ENCODE data around the gene C9orf43.

C9orf43 gene

GRCh38 chr9:113386571-113387393 is 23.8 kb upstream of the C9orf43 start:
- Histone ChIP-seq H3K4me1 (ENCODE audit: control insufficient read depth, insufficient read depth, low read length) (no peaks in the 10 kb centered on the region), H3K9me3 (ENCODE audit: control insufficient read depth, insufficient read depth, low read depth, low read length) (no peaks in the 10 kb centered on the region), H3K36me3 (ENCODE audit: control insufficient read depth, insufficient read depth, low read length) (peaks cover 43% of the 10 kb centered on the region), H3K27ac (ENCODE audit: low read depth, low read length) (no peak overlapping the region), H3K27me3 (ENCODE audit: control insufficient read depth, insufficient read depth, low read length) (no peaks in the 10 kb centered on the region), H3K4me3 (ENCODE audit: low read depth, low read length) (no peak overlapping the region), H3K9ac (ENCODE audit: low read length) (no peak overlapping the region)

GRCh38 chr9:113387560-113388230 is 22.9 kb upstream of the C9orf43 start:
- Histone ChIP-seq H3K27ac (ENCODE audit: low read depth, low read length) (no peak overlapping the region), H3K4me1 (ENCODE audit: control insufficient read depth, insufficient read depth, low read length) (no peaks in the 10 kb centered on the region), H3K9ac (ENCODE audit: low read length) (no peak overlapping the region), H3K4me3 (ENCODE audit: low read depth, low read length) (no peak overlapping the region), H3K27me3 (ENCODE audit: control insufficient read depth, insufficient read depth, low read length) (no peaks in the 10 kb centered on the region), H3K9me3 (ENCODE audit: control insufficient read depth, insufficient read depth, low read depth, low read length) (no peaks in the 10 kb centered on the region), H3K36me3 (ENCODE audit: control insufficient read depth, insufficient read depth, low read length) (peaks cover 50% of the 10 kb centered on the region)

GRCh38 chr9:113388833-113389232 is 21.7 kb upstream of the C9orf43 start:
- Histone ChIP-seq H3K9ac (ENCODE audit: low read length) (no peak overlapping the region), H3K9me3 (ENCODE audit: control insufficient read depth, insufficient read depth, low read depth, low read length) (no peaks in the 10 kb centered on the region), H3K4me3 (ENCODE audit: low read depth, low read length) (no peak overlapping the region), H3K4me1 (ENCODE audit: control insufficient read depth, insufficient read depth, low read length) (no peaks in the 10 kb centered on the region), H3K36me3 (ENCODE audit: control insufficient read depth, insufficient read depth, low read length) (peaks cover 54% of the 10 kb centered on the region), H3K27me3 (ENCODE audit: control insufficient read depth, insufficient read depth, low read length) (no peaks in the 10 kb centered on the region), H3K27ac (ENCODE audit: low read depth, low read length) (no peak overlapping the region)

- Histone ChIP-seq H3K27ac (ENCODE audit: low read depth, low read length) (no peak overlapping the region), H3K36me3 (ENCODE audit: control insufficient read depth, insufficient read depth, low read length) (peaks cover 54% of the 10 kb centered on the region), H3K27me3 (ENCODE audit: control insufficient read depth, insufficient read depth, low read length) (no peaks in the 10 kb centered on the region), H3K9me3 (ENCODE audit: control insufficient read depth, insufficient read depth, low read depth, low read length) (no peaks in the 10 kb centered on the region), H3K4me3 (ENCODE audit: low read depth, low read length) (no peak overlapping the region), H3K4me1 (ENCODE audit: control insufficient read depth, insufficient read depth, low read length) (no peaks in the 10 kb centered on the region), H3K9ac (ENCODE audit: low read length) (no peak overlapping the region)
Observed at GRCh38 chr9:113389451-113389850, 21.1 kb upstream of the C9orf43 start.

GRCh38 chr9:113390192-113390960 is 20.2 kb upstream of the C9orf43 start:
- Histone ChIP-seq H3K9ac (ENCODE audit: low read length) (no peak overlapping the region), H3K36me3 (ENCODE audit: control insufficient read depth, insufficient read depth, low read length) (peaks cover 54% of the 10 kb centered on the region), H3K27me3 (ENCODE audit: control insufficient read depth, insufficient read depth, low read length) (no peaks in the 10 kb centered on the region), H3K4me1 (ENCODE audit: control insufficient read depth, insufficient read depth, low read length) (no peaks in the 10 kb centered on the region), H3K9me3 (ENCODE audit: control insufficient read depth, insufficient read depth, low read depth, low read length) (no peaks in the 10 kb centered on the region), H3K27ac (ENCODE audit: low read depth, low read length) (no peak overlapping the region), H3K4me3 (ENCODE audit: low read depth, low read length) (no peak overlapping the region)

- no peak overlapping the region for H3K4me3 ChIP-seq (ENCODE audit: low read depth, low read length)
- no peak overlapping the region for H3K27ac ChIP-seq (ENCODE audit: low read depth, low read length)
- H3K36me3 ChIP-seq (ENCODE audit: control insufficient read depth, insufficient read depth, low read length): peaks cover 54% of the 10 kb centered on the region
- H3K4me1 ChIP-seq (ENCODE audit: control insufficient read depth, insufficient read depth, low read length): no peaks in the 10 kb centered on the region
- no peak overlapping the region for H3K9ac ChIP-seq (ENCODE audit: low read length)
- H3K27me3 ChIP-seq (ENCODE audit: control insufficient read depth, insufficient read depth, low read length): no peaks in the 10 kb centered on the region
- no peaks in the 10 kb centered on the region for H3K9me3 ChIP-seq (ENCODE audit: control insufficient read depth, insufficient read depth, low read depth, low read length)
Observed at GRCh38 chr9:113391917-113392316, 18.6 kb upstream of the C9orf43 start.

- no peaks in the 10 kb centered on the region for H3K9me3 ChIP-seq (ENCODE audit: control insufficient read depth, insufficient read depth, low read depth, low read length)
- peaks cover 43% of the 10 kb centered on the region for H3K36me3 ChIP-seq (ENCODE audit: control insufficient read depth, insufficient read depth, low read length)
- H3K27ac ChIP-seq (ENCODE audit: low read depth, low read length): no peak overlapping the region
- no peaks in the 10 kb centered on the region for H3K4me1 ChIP-seq (ENCODE audit: control insufficient read depth, insufficient read depth, low read length)
- no peak overlapping the region for H3K4me3 ChIP-seq (ENCODE audit: low read depth, low read length)
- H3K27me3 ChIP-seq (ENCODE audit: control insufficient read depth, insufficient read depth, low read length): no peaks in the 10 kb centered on the region
- H3K9ac ChIP-seq (ENCODE audit: low read length): no peak overlapping the region
Observed at GRCh38 chr9:113393281-113393680, 17.3 kb upstream of the C9orf43 start.

- no peak overlapping the region for H3K9ac ChIP-seq (ENCODE audit: low read length)
- H3K27ac ChIP-seq (ENCODE audit: low read depth, low read length): no peak overlapping the region
- H3K4me3 ChIP-seq (ENCODE audit: low read depth, low read length): no peak overlapping the region
- H3K9me3 ChIP-seq (ENCODE audit: control insufficient read depth, insufficient read depth, low read depth, low read length): no peaks in the 10 kb centered on the region
- no peaks in the 10 kb centered on the region for H3K27me3 ChIP-seq (ENCODE audit: control insufficient read depth, insufficient read depth, low read length)
- 0 out of 2 replicates have a peak, but pooled peaks cover 2% of the 10 kb centered on the region for H3K4me1 ChIP-seq (ENCODE audit: control insufficient read depth, insufficient read depth, low read length)
- H3K36me3 ChIP-seq (ENCODE audit: control insufficient read depth, insufficient read depth, low read length): peaks cover 25% of the 10 kb centered on the region
Observed at GRCh38 chr9:113395000-113395861, 15.3 kb upstream of the C9orf43 start.

- no peaks in the 10 kb centered on the region for H3K9me3 ChIP-seq (ENCODE audit: control insufficient read depth, insufficient read depth, low read depth, low read length)
- no peak overlapping the region for H3K9ac ChIP-seq (ENCODE audit: low read length)
- H3K27me3 ChIP-seq (ENCODE audit: control insufficient read depth, insufficient read depth, low read length): no peaks in the 10 kb centered on the region
- no peak overlapping the region for H3K4me3 ChIP-seq (ENCODE audit: low read depth, low read length)
- H3K27ac ChIP-seq (ENCODE audit: low read depth, low read length): no peak overlapping the region
- H3K4me1 ChIP-seq (ENCODE audit: control insufficient read depth, insufficient read depth, low read length): 0 out of 2 replicates have a peak, but pooled peaks cover 9% of the 10 kb centered on the region
- H3K36me3 ChIP-seq (ENCODE audit: control insufficient read depth, insufficient read depth, low read length): peaks cover 8% of the 10 kb centered on the region
Observed at GRCh38 chr9:113397203-113397631, 13.3 kb upstream of the C9orf43 start.

- Histone ChIP-seq H3K27ac (ENCODE audit: low read depth, low read length) (no peak overlapping the region), H3K4me3 (ENCODE audit: low read depth, low read length) (no peak overlapping the region), H3K27me3 (ENCODE audit: control insufficient read depth, insufficient read depth, low read length) (no peaks in the 10 kb centered on the region), H3K9ac (ENCODE audit: low read length) (no peak overlapping the region), H3K9me3 (ENCODE audit: control insufficient read depth, insufficient read depth, low read depth, low read length) (no peaks in the 10 kb centered on the region), H3K4me1 (ENCODE audit: control insufficient read depth, insufficient read depth, low read length) (0 out of 2 replicates have a peak, but pooled peaks cover 9% of the 10 kb centered on the region), H3K36me3 (ENCODE audit: control insufficient read depth, insufficient read depth, low read length) (no peaks in the 10 kb centered on the region)
Observed at GRCh38 chr9:113398796-113399195, 11.8 kb upstream of the C9orf43 start.

All from HUES6 (cell line).